NCI-H146 (cell line): ENCODE results near the gene SLC10A3.

ENCODE experiments used
- DNase-seq: peaks from one replicate; lab custom pipeline; 2025; lab: John Stamatoyannopoulos, UW

Gene SLC10A3

DNA sequence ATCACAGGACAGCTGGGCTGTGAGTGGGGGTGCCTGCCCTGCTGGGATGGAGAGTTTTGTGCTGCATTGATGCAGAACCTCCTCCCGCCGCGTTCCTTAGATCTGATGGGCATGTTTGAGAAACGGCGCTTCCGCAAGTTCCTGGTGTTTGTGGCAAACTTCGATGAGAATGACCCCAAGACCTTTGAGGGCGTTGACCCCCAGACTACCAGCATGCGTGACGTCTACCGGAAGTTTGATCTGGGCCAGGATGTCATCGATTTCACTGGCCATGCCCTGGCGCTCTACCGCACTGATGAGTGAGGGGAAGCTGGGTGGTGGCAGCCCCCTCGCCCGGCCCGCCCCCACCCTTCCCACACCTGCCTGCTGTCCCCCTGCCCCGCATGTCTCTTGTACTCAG, 50.6 kb downstream of the SLC10A3 start:
- no peak for DNase-seq

GRCh38 chrX:154437971-154438893, 52.2 kb downstream of the SLC10A3 start:
- no peak for DNase-seq
